HG03108 (cell line): Measurements from ENCODE around the gene ZDHHC22.

Experiments used
- ATAC-seq: cut with Tn5 transposase; IDR thresholded peaks from one replicate; pipeline ENCODE4 v1.9.1; 2021; ENCODE audit warnings: moderate library complexity; ENCODE audit not compliant: unreplicated experiment

ZDHHC22 gene

GRCh38 chr14:77131206-77131605 lies 10.4 kb downstream of the ZDHHC22 start:
- ATAC-seq: no peak

- no peak for ATAC-seq
These were observed 11.2 kb downstream of the ZDHHC22 start for GRCh38 chr14:77130386-77130785.

- no peak for ATAC-seq
These were observed 13.1 kb downstream of the ZDHHC22 start for GRCh38 chr14:77128414-77128891.

GRCh38 chr14:77126461-77126990 lies 15.1 kb downstream of the ZDHHC22 start:
- ATAC-seq: no peak

- no peak for ATAC-seq
These were observed 15.7 kb downstream of the ZDHHC22 start for GRCh38 chr14:77125823-77126325.

- no peak for ATAC-seq
These were observed 16.2 kb downstream of the ZDHHC22 start for GRCh38 chr14:77125281-77125801.

- no peak for ATAC-seq
These were observed 17.0 kb downstream of the ZDHHC22 start for GRCh38 chr14:77124345-77125280.

GRCh38 chr14:77123381-77124325 lies 17.9 kb downstream of the ZDHHC22 start:
- ATAC-seq: no peak

- ATAC-seq: no peak
These were observed 19.0 kb downstream of the ZDHHC22 start for GRCh38 chr14:77122526-77123125.

GRCh38 chr14:77120771-77121743 lies 20.5 kb downstream of the ZDHHC22 start:
- ATAC-seq: peak; percentile 78

GRCh38 chr14:77119851-77120250 lies 21.7 kb downstream of the ZDHHC22 start:
- ATAC-seq: no peak

- no peak for ATAC-seq
These were observed 25.3 kb downstream of the ZDHHC22 start for GRCh38 chr14:77116172-77116817.

GRCh38 chr14:77114609-77115008 lies 27.0 kb downstream of the ZDHHC22 start:
- ATAC-seq: no peak

- no peak for ATAC-seq
These were observed 27.9 kb downstream of the ZDHHC22 start for GRCh38 chr14:77113644-77114043.

GRCh38 chr14:77111021-77111420 lies 30.6 kb downstream of the ZDHHC22 start:
- no peak for ATAC-seq

- no peak for ATAC-seq
These were observed 31.3 kb downstream of the ZDHHC22 start for GRCh38 chr14:77110286-77110685.

- ATAC-seq: no peak
These were observed 31.9 kb downstream of the ZDHHC22 start for GRCh38 chr14:77109656-77110055.

- ATAC-seq: no peak
These were observed 32.8 kb downstream of the ZDHHC22 start for GRCh38 chr14:77108753-77109152.

- no peak for ATAC-seq
These were observed 34.4 kb downstream of the ZDHHC22 start for GRCh38 chr14:77107228-77107627.
